A673 (cell line): Measurements from ENCODE around the gene CORO7.

Source experiments
- CTCF ChIP-seq: fragments of 300-800, 200-600 bp; sonication (generic); conservative IDR thresholded peaks from 2 replicates; pipeline ENCODE4 v1.5.1; 2017; ENCODE audit warnings: low read depth, mild to moderate bottlenecking, antibody characterized with exemption, low read length, moderate library complexity, mixed read lengths
- EZH2 ChIP-seq: fragments of 200-600 bp; sonication (generic); IDR thresholded peaks from 2 replicates; pipeline ENCODE4 v1.6.1; 2017; ENCODE audit warnings: borderline replicate concordance, low read depth, mild to moderate bottlenecking, mixed read lengths, antibody characterized with exemption, low read length; ENCODE audit not compliant: poor library complexity, severe bottlenecking

- TF ChIP-seq CTCF (no peak), EZH2 (no peak)
These were observed 34.6 kb upstream of the CORO7 start for GRCh38 chr16:4450931-4451519.
